Stomach (tissue), 9 donors: ENCODE data around the gene EPB41L2. TPM values are rescaled to one million over a fixed set of nuclear protein-coding genes. Genes with fewer than 3 reads are reported as not detected.

ENCODE experiments used
- DNase-seq, 2 donors: peaks; one replicate each; pipeline versions ENCODE4 v3.0.0 to v3.0.0-alpha.2; 2013 to 2019
- H3K27ac ChIP-seq, 5 donors: fragments of 200-600 bp in 4 of 5; sonication (generic) in 4 of 5; one replicate each; pipeline ENCODE4 v1.5.1; 2013 to 2019; ENCODE audit warnings: mild to moderate bottlenecking in 1 of 5, moderate library complexity in 1 of 5
- H3K27me3 ChIP-seq, 3 donors: fragments of 200-600 bp; sonication (generic); one replicate each; pipeline ENCODE4 v1.5.1; 2017 to 2019; ENCODE audit warnings: mixed run types in 1 of 3
- H3K36me3 ChIP-seq, 4 donors: fragments of 200-600 bp; sonication (generic); 1 replicate in 3 of 4; 2 replicates in 1 of 4; pipeline ENCODE4 v1.5.1; 2016 to 2019
- H3K4me1 ChIP-seq, 4 donors: fragments of 200-600 bp; sonication (generic); one replicate each; pipeline ENCODE4 v1.5.1; 2016 to 2019
- H3K4me3 ChIP-seq, 4 donors: fragments of 200-600 bp; sonication (generic) in 3 of 4; one replicate each; pipeline ENCODE4 v1.5.1; 2016 to 2019; ENCODE audit warnings: mild to moderate bottlenecking in 1 of 4
- H3K9me3 ChIP-seq, 4 donors: fragments of 200-600 bp; sonication (generic); one replicate each; pipeline ENCODE4 v1.5.1; 2016 to 2019
- CTCF ChIP-seq, 7 experiments: fragments of 450-650 bp in 4 of 7; fragments of 200-600 bp in 3 of 7; sonication (generic) in 3 of 7; IDR thresholded peaks; one replicate each; pipeline ENCODE4 v1.5.1; 2016 to 2019; ENCODE audit warnings: antibody characterized with exemption in 7 of 7, control low read depth in 2 of 7, mild to moderate bottlenecking in 1 of 7
- EP300 ChIP-seq: sonication (generic); formaldehyde crosslinking; IDR thresholded peaks from one replicate; pipeline ENCODE4 v1.6.1; 2017; ENCODE audit warnings: antibody characterized with exemption
- POLR2A ChIP-seq, 4 donors: fragments of 450-650 bp; IDR thresholded peaks; one replicate each; pipeline ENCODE4 v1.6.1; 2016; ENCODE audit warnings: antibody characterized with exemption in 4 of 4, control low read depth in 2 of 4, mild to moderate bottlenecking in 1 of 4, moderate library complexity in 1 of 4
- POLR2AphosphoS5 ChIP-seq, 3 donors: sonication (generic); formaldehyde crosslinking; IDR thresholded peaks; one replicate each; pipeline ENCODE4 v1.6.1; 2016; ENCODE audit warnings: antibody characterized with exemption in 3 of 3
- WGBS, 5 donors: extraction: QIAGEN DNeasy Blood & Tissue Kit in 3 of 5; methylation state at CpG; one replicate each; pipeline versions ENCODE4 v1.1.5 to v1.1.7; 2013 to 2018; 5-methylcytosine and 5-hydroxymethylcytosine counted together
- intact Hi-C: fragments of 100-400 bp; cut with DNase I; formaldehyde crosslinking; loops from one replicate; pipeline ENCODE4 v1.15.1; 2023; ENCODE audit warnings: low total_unique reads
- polyA plus RNA-seq, 3 donors: library from polyadenylated mRNA; stranded (reverse); fragments of 200-250 nt; gene quantifications; one replicate each; pipeline ENCODE4 v1.2.3, GENCODE V29; 2013
- total RNA-seq, 5 donors: library from RNA; depleted of rRNA; stranded (reverse); fragments of >200 nt; gene quantifications; one replicate each; pipeline versions ENCODE4 v1.1.0 to v1.2.3, GENCODE V29; 2014 to 2016
- donor health status: healthy with polysubstance abuse.
- donor health status: Bipolar disorder and iron deficiency.
- donor health status: healthy.

Gene EPB41L2
- total and polyA plus RNA-seq, 8 donors: 12.5 to 238 (median 30.2) TPM

- H3K9me3 ChIP-seq: no peaks in the 10 kb centered on the region
- peak in 1 of 2 donors; percentile 37 for DNase-seq
- no peaks in the 10 kb centered on the region for H3K4me1 ChIP-seq
- peak overlapping the region in 2 of 5 donors; percentile 26 to 28 for H3K27ac ChIP-seq
- WGBS, 5 donors: 53 to 84% (median 66%) methylated on average over 2 of the region's 2 CpGs
- H3K4me3 ChIP-seq: no peak overlapping the region
- intact Hi-C loops: no loop called here
- H3K27me3 ChIP-seq: no peaks in the 10 kb centered on the region
- H3K36me3 ChIP-seq: peaks cover 7 to 21% (median 15%) of the 10 kb centered on the region in 4 donors
- TF ChIP-seq CTCF (IDR thresholded peaks at IDR 0.05) (no peak), EP300 (no peak), POLR2AphosphoS5 (IDR thresholded peaks at IDR 0.05) (no peak), POLR2A (IDR thresholded peaks at IDR 0.05) (no peak)
Observed at GRCh38 chr6:130890521-130890971, 172.5 kb downstream of the EPB41L2 start.

GRCh38 chr6:130889423-130889822, 173.6 kb downstream of the EPB41L2 start:
- TF ChIP-seq POLR2AphosphoS5 (IDR thresholded peaks at IDR 0.05): no peak
- TF ChIP-seq POLR2A (IDR thresholded peaks at IDR 0.05): no peak
- no peak for TF ChIP-seq CTCF (IDR thresholded peaks at IDR 0.05)
- no peak for TF ChIP-seq EP300
- intact Hi-C loops: no loop called here
- WGBS, 5 donors: 95 to 97% (median 96%) methylated on average over 2 of the region's 2 CpGs

GRCh38 chr6:130888246-130888645, 174.8 kb downstream of the EPB41L2 start:
- intact Hi-C loops: no loop called here
- no peak overlapping the region for H3K27ac ChIP-seq

More at GRCh38 chr6:130889423-130889822, 173.6 kb downstream of the EPB41L2 start:
- Histone ChIP-seq H3K9me3 (no peaks in the 10 kb centered on the region), H3K36me3 (peaks cover 7 to 23% (median 14%) of the 10 kb centered on the region in 4 donors), H3K27ac (no peak overlapping the region), H3K4me3 (no peak overlapping the region), H3K4me1 (no peaks in the 10 kb centered on the region), H3K27me3 (no peaks in the 10 kb centered on the region)
- no peak for DNase-seq

GRCh38 chr6:130886966-130887365, 176.1 kb downstream of the EPB41L2 start:
- no peak for DNase-seq
- H3K27ac ChIP-seq: no peak overlapping the region
- intact Hi-C loops: no loop called here

More at GRCh38 chr6:130888246-130888645, 174.8 kb downstream of the EPB41L2 start:
- no peaks in the 10 kb centered on the region for H3K9me3 ChIP-seq
- no peak for DNase-seq
- 76 to 85% (median 83%) methylated on average over 2 of the region's 2 CpGs for WGBS, 5 donors
- H3K27me3 ChIP-seq: no peaks in the 10 kb centered on the region
- peaks cover 0 to 23% (median 10%) of the 10 kb centered on the region in 4 donors for H3K36me3 ChIP-seq
- H3K4me1 ChIP-seq: no peaks in the 10 kb centered on the region
- no peak overlapping the region for H3K4me3 ChIP-seq
- TF ChIP-seq CTCF (IDR thresholded peaks at IDR 0.05) (no peak), POLR2AphosphoS5 (IDR thresholded peaks at IDR 0.05) (no peak), POLR2A (IDR thresholded peaks at IDR 0.05) (no peak), EP300 (no peak)

More at GRCh38 chr6:130886966-130887365, 176.1 kb downstream of the EPB41L2 start:
- Histone ChIP-seq H3K36me3 (peaks cover 0 to 17% (median 11%) of the 10 kb centered on the region in 4 donors), H3K9me3 (no peaks in the 10 kb centered on the region), H3K4me1 (peaks cover 0 to 3% (median 0%) of the 10 kb centered on the region in 4 donors), H3K27me3 (no peaks in the 10 kb centered on the region), H3K4me3 (no peak overlapping the region)
- no peak for TF ChIP-seq POLR2AphosphoS5 (IDR thresholded peaks at IDR 0.05)
- TF ChIP-seq EP300: no peak
- TF ChIP-seq CTCF (IDR thresholded peaks at IDR 0.05): no peak
- WGBS, 5 donors: 95 to 98% (median 97%) methylated on average over 2 of the region's 2 CpGs
